HEK293T (cell line): Measurements from ENCODE around the gene TFDP2.
"Not testable (repeated sequence)": the region's sequence is repeated elsewhere in the genome, so short reads cannot be mapped to it uniquely, and the experiment has no call there.

Experiments used
- BHLHE40 ChIP-seq: fragments of 450-650 bp; IDR thresholded peaks from 2 replicates; pipeline ENCODE4 v1.6.1; 2016; ENCODE audit warnings: mild to moderate bottlenecking, moderate library complexity, borderline replicate concordance
- FOXM1 ChIP-seq: fragments of 450-650 bp; IDR thresholded peaks from 2 replicates; pipeline ENCODE4 v1.6.1; 2017; ENCODE audit warnings: mild to moderate bottlenecking, borderline replicate concordance
- NFRKB ChIP-seq: fragments of 450-650 bp; IDR thresholded peaks from 2 replicates; pipeline ENCODE4 v1.6.1; 2016; ENCODE audit warnings: mild to moderate bottlenecking, moderate library complexity
- SP1 ChIP-seq: fragments of 450-650 bp; IDR thresholded peaks from 2 replicates; pipeline ENCODE4 v1.6.1; 2017
- TARDBP ChIP-seq: fragments of 450-650 bp; IDR thresholded peaks from 2 replicates; pipeline ENCODE4 v1.6.1; 2016
- ZNF384 ChIP-seq: fragments of 450-650 bp; IDR thresholded peaks from 2 replicates; pipeline ENCODE4 v1.6.1; 2016

DNA sequence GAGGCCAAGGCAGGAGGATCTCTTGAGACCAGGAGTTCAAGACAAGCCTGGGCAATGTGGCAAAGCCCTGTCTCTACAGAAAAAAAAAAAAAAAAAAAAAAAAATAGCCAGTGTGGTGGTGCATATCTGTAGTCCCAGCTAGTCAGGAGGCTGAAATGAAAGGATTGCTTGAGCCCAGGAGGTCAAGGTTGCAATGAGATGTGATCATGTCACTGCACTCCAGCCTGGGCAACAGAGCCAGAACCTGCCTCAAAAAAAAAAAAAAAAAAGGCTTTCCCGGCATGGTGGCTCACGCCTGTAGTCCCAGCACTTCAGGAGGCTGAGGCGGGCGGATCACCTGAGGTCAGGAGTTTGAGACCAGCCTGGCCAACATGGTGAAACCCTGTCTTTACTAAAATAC is 73.7 kb downstream of the TFDP2 start:
- not testable (repeated sequence) for TF ChIP-seq SP1, TARDBP, NFRKB, ZNF384, BHLHE40, FOXM1
